ENCODE measurements around the gene EDA.

EDA gene

DNA sequence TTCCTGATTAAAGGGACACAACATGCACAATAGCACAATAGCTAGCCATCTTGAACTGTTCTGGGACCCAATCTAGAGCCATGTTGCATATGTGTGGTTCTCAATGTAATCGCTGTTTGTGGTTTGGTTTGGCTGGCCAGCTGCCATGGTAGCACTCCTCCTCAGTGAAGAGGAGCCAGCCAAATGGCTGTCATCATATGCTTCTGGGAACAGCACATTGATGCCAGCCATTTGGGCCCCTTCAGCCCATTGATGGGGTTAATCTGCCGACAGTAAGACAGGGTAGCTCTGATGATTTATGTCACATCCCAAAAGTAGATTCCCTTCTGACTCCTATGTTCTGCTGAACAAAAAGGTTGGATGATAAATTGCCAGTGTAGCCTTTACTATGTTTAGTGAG, 385.4 kb downstream of the EDA start:
- TF ChIP-seq CTCF (IDR thresholded peaks at IDR 0.05; ENCODE audit: low read depth, low read length), result no peak
- no peak for DNase-seq (ENCODE audit: low read depth, low spot score)
- in situ Hi-C loops (cut with HindIII; ENCODE audit: low sequenced_read_pairs), result no loop called here
- no peak overlapping the region for H3K4me3 ChIP-seq (ENCODE audit: low read depth, low read length)

- in situ Hi-C loops (cut with HindIII; ENCODE audit: low sequenced_read_pairs), result no loop called here
- no peak overlapping the region for H3K4me3 ChIP-seq (ENCODE audit: low read depth, low read length)
- no peak for TF ChIP-seq CTCF (IDR thresholded peaks at IDR 0.05; ENCODE audit: low read depth, low read length)
- no peak for DNase-seq (ENCODE audit: low read depth, low spot score)
Observed at GRCh38 chrX:70001708-70002341, 385.9 kb downstream of the EDA start.

GRCh38 chrX:70007946-70008345, 392.0 kb downstream of the EDA start:
- in situ Hi-C loops (cut with HindIII; ENCODE audit: low sequenced_read_pairs), result no loop called here
- H3K4me3 ChIP-seq (ENCODE audit: low read depth, low read length), result no peak overlapping the region
- DNase-seq (ENCODE audit: low read depth, low spot score), result no peak
- TF ChIP-seq CTCF (IDR thresholded peaks at IDR 0.05; ENCODE audit: low read depth, low read length), result no peak

DNA sequence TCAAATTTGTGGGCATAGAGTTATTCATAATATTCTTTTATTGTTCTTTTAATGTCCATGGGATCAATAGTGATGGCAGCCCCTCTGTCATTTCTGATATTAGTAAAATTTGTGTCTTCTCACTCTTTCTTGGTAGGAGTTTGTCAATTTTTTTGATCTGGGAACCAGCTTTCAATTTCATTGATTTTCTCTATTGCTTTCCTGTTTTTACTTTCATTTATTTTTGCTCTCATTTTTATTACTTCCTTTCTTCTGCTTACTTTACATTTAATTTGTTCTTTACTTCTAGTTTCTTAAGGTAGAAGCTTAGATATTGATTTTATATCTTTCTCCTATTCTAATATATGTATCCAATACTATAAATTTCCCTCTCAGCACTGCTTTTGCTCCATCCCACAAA, 393.1 kb downstream of the EDA start:
- in situ Hi-C loops (cut with HindIII; ENCODE audit: low sequenced_read_pairs), result no loop called here
- DNase-seq (ENCODE audit: low read depth, low spot score), result no peak
- H3K4me3 ChIP-seq (ENCODE audit: low read depth, low read length), result no peak overlapping the region
- TF ChIP-seq CTCF (IDR thresholded peaks at IDR 0.05; ENCODE audit: low read depth, low read length), result no peak

DNA sequence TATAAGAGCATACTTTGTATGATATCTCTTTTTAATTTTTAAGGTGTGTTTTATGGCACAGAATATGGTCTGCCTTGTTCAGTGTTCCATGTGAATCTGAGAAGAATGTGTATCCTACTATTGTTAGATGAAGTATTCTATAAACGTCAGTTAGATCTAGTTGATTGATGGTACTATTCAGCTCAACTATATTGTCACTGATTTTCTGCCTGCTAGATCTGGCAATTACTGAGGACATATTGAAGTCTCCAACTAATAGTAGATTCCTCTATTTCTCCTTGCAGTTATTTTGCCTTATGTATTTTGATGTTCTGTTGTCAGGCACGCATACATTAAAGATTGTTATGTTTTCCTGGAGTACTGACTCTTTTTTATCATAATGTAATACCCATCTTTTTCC, 394.1 kb downstream of the EDA start:
- no peak for TF ChIP-seq CTCF (IDR thresholded peaks at IDR 0.05; ENCODE audit: low read depth, low read length)
- H3K4me3 ChIP-seq (ENCODE audit: low read depth, low read length), result no peak overlapping the region
- no peak for DNase-seq (ENCODE audit: low read depth, low spot score)
- in situ Hi-C loops (cut with HindIII; ENCODE audit: low sequenced_read_pairs), result no loop called here

GRCh38 chrX:70012756-70013155, 396.8 kb downstream of the EDA start:
- no peak overlapping the region for H3K4me3 ChIP-seq (ENCODE audit: low read depth, low read length)
- in situ Hi-C loops (cut with HindIII; ENCODE audit: low sequenced_read_pairs), result no loop called here
- no peak for TF ChIP-seq CTCF (IDR thresholded peaks at IDR 0.05; ENCODE audit: low read depth, low read length)
- DNase-seq (ENCODE audit: low read depth, low spot score), result no peak

Data from astrocyte of the spinal cord (primary cell).